NCI-H774 (cell line): Measurements from ENCODE around the gene NMRK2.
"Not testable (repeated sequence)": the region's sequence is repeated elsewhere in the genome, so short reads cannot be mapped to it uniquely, and the experiment has no call there.

Experiments used
- DNase-seq: peaks from one replicate; lab custom pipeline; 2025; lab: John Stamatoyannopoulos, UW

NMRK2 gene

GRCh38 chr19:3964256-3965194, 31.7 kb downstream of the NMRK2 start:
- no peak for DNase-seq

DNA sequence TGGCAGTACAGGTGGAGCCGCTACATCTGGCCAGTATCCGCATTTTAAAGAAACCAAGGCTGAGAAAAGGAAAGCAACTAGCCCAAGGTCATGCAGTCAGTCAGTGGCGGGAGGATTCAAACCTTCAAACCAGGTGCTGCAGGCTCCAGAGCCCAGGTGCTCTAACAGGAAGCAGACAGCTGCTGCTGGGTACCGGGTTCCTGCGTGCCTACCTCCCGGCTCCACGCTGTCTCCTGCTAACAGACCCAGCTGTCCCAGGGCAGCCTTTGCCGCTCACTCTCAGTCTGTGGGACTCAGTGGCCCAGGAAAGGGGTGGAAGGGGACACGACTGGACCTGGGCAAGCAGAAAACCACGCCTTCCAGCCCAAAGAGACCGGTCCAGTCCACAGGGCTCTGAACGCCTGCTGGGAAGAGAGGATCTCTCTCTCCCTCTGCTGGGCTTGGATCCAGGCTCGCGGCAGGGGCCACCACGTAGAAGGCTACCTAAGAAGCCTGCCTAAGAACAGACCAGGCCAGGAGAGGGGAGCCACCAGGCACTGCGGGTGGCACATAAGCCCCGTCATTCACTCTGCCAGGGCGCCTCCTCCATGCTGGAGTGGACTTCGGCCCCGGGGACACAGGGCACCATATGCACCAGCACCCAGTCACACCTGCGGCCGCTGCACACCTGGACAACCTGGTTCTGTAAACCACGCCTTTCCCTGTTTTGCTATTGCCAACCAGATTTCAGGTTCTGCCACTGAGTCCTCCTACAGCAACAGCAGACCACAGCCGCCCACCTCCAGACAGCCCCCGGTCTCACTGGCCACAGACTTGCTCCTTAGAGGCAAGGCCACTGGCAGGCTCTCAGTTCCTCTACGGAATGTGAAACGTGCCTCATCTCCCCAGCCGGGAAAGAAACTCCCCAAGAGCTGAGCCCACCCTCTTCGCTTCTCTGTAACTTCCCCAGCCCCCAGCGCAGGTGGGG, 33.5 kb downstream of the NMRK2 start:
- DNase-seq, result no peak

- DNase-seq, result not testable (repeated sequence)
These were observed 35.1 kb downstream of the NMRK2 start for GRCh38 chr19:3967983-3968382.

GRCh38 chr19:3968556-3969434, 35.9 kb downstream of the NMRK2 start:
- peak; percentile 42 for DNase-seq

GRCh38 chr19:3969435-3970312, 36.8 kb downstream of the NMRK2 start:
- no peak for DNase-seq

DNA sequence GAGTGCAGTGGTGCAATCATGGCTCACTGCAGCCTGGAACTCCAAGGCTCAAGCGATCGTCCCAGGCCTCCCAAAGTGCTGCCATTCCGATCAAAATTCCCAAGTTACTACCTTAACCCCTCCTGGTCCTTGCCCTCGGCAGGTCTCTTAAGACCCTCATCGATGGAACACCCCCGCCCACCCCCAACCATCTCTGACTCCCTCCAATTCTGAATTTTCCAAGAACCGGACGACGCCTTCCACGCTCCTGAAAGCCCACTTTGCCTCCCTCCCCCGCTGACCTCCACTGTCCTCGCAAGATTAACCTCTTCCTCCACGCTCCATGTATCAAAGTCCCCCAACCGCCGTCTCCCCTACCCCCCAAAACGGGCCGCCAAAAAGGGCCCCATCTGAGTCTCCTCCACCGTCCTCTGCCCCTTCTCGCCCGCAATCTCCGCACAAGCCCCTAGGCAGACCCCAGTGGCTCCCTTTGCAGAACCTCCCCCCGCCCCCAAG, 37.5 kb downstream of the NMRK2 start:
- DNase-seq, result no peak

DNA sequence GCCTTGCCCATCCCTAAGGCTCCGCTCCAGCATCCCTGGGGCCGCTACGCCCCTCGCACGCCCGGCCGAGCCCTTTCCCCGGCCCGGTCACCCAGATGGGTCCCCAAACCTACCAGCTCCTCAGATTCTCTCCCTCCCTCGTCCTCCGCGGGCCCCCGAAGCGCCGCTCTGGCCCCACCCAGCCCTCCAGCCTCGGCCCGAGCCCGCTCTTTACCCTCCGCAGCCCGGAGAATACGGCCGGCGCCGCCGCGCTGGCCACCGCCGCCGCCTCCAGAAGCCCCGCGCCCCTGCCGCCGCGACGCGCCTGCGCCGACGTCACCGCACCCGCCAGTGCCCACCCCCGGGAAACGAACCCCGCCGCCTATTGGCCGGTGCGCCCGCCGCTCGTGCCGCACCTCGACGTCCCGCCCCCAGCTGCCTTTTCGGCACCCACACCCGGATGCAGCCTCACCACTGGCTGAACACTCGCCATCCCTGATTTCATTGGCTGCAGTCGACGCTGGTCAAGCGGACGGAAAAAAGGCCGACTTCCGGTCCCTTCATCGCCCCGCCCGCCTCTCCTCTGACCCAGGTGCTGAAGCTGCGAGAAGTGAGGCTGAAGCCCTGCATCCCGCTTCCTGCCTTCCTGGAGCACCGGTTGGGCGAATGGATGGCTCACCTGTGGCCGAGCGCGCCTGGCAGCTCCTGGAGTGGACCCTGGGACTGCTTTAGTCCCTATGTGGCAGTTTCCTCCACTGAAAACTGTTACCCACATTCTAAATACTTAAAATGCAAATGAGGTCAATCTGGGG, 38.1 kb downstream of the NMRK2 start, which contains the start of gene DAPK3:
TSS of gene DAPK3 (minus strand) at position 292 of the 791 bp plus-strand sequence. CDS start 1,364 bp downstream, outside the sequence.
- peak; percentile 98 for DNase-seq

DNA sequence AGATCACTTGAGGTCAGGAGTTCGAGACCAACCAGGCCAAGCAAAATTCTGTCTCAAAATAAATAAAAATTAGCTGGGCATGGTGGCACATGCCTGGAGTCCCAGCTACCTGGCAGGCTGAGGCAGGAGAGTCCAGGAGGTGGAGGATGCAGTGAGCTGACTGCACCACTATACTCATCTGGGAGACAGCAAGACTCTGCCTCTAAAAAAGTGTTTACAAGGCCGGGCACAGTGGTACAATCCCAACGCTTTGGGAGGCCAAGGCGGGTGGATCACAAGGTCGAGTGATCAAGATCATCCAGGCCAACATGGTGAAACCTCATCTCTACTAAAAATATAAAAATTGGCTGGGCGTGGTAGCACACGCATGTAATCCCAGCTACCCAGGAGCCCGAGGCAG, 42.3 kb downstream of the NMRK2 start:
- DNase-seq, result no peak

DNA sequence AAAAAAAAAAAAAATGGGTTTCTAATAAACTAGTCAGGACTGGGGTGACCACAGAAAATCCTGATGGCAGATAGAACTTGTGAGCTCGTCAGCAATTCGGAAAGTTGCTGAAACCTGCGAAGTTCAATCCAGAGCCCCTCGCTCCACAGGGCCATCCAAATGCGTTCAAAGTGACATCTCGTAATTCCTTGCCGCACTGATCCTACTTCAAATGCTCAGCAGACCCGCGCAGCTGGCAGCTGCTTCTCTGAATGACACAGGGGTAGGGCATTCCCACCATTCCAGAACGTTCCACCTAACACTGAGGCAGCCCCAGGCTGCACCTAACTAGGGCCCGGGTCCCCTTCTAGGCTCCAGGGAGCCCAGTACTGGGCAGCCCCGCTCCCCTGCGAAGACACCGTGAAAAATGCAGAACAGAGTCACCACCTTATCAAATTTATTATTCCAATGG, 42.8 kb downstream of the NMRK2 start:
- no peak for DNase-seq

- no peak for DNase-seq
These were observed 43.8 kb downstream of the NMRK2 start for GRCh38 chr19:3976495-3977241.

GRCh38 chr19:3977242-3978143, 44.6 kb downstream of the NMRK2 start:
- DNase-seq, result no peak

DNA sequence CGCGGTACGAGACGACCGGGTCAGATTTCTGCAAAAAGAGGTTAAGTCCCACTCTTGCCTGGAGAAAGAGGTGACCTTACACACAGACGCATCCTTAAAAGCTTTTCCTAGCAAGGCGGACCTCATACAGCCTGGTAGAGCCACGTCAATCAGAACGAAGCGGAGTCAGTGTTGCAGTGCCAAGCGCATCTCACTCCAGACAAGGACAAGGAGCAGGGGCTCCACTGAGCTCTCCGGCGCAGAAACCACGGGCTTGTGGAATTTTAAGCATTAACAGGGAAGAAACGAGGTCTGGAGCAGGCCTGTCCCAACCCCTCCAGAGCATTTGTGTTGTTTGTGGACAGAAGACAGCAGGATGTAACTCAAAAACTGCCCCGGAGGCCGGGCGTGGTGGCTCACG, 45.3 kb downstream of the NMRK2 start:
- no peak for DNase-seq

DNA sequence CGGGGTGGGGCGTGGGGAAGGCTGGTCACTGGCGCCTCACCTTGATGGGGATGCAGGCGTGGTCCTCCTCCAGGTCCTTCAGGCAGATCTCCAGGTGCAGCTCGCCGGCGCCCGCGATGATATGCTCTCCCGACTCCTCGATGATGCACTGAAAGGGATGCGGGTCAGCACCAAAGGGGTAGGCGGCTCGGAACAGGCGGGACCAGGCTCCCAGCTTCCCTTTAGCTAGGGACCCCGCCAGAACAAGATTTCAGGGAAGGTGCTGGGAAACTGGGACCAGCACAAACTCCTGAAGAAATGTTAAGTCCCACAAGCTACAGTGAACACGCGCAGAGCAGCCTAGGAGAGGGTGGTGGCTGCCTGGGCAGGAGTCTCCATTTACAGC, 46.4 kb downstream of the NMRK2 start:
- DNase-seq, result no peak

DNA sequence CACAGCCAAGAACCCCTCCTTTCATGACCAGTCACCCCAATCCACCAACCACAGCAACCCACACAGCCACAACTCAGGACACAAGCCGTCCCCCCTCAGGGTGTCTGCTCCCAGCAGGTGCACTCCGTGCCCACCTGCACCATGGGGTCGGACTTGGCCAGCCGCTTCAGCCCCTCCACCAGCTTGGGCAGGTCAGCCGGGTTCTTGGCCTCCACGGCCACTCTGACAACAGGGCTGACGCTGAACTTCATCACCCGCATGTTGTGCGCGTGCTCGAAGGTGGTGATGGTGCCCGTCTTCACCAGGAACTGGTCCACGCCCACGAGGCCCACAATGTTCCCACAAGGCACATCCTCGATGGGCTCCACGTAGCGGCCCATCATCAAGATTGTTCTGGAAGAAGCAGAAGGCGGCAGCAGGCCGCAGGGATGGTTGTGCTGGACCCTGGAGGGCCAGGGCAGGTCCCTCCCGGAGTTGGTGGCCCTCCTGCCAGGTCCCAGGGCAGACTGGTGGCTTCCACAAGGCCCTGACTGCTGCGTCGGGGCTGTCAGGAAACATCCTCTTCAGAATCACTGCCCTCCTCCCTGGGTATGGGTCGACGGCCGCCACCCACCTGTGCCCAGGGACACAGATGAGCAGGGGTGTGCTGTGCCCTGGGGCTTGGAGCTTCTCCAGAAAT, 46.9 kb downstream of the NMRK2 start:
- DNase-seq, result no peak

DNA sequence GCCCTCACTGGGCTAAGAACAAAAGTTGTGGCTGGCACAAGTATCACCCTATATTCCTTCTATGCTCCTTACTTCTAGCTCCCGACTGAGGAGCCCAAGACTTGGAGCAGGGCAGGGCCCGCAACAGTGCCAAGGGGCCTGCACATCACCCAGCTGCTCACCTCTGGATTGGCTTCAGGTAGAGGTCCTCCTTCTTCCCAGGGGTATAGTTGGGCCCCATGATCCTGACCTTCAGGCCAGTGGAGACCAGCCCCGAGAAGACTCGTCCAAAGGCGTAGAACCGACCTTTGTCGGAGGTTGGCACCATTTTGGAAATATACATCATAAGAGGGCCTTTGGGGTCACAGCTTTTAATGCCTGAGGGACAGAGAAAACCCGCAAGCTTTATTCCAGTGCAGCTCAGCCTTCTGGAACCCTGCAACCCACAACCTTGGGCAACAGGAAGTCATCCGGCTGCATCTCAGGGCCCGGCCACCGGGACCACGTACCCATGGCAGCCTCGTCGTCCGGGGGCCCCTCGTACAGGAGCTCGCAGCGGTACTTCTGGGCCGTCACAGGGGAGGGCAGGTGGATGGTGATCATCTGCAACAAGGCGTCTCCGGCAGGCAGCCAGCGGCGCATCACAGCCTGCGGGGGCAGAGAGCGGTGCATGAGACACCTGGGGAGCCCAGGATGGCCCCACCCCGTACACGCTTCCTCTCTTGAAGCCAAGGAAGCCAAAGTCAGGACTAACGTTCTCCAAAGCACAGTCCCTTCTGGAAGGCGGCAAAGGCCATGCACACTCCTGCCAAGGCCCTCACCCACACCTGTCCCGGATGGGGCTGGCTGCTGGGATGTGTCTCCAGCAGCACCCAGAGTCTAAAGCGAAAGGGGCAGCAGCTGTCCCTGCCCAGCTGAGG, 47.7 kb downstream of the NMRK2 start:
- no peak for DNase-seq

DNA sequence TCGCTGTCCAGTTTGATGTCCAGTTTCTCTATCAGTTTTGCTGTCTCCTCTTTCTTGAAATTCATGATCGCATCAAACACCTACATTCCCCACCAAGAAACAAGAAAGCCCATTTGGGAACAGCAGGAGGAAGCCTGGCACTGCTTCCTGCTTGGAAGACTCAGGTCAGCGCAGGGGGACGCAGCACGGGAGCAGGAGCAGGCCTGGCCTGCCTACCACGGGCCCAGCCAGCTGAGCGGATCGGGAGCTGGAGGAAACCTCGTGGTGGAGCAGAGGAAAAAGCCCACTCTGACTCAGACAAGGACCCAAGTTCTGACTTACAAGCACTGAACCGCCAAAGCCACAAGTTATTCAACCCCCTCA, 48.5 kb downstream of the NMRK2 start:
- no peak for DNase-seq
